ENCODE results near the gene RPL15.
A peak's percentile ranks its signal among the peaks of the same experiment; 100 is the strongest.

The RPL15 gene

DNA sequence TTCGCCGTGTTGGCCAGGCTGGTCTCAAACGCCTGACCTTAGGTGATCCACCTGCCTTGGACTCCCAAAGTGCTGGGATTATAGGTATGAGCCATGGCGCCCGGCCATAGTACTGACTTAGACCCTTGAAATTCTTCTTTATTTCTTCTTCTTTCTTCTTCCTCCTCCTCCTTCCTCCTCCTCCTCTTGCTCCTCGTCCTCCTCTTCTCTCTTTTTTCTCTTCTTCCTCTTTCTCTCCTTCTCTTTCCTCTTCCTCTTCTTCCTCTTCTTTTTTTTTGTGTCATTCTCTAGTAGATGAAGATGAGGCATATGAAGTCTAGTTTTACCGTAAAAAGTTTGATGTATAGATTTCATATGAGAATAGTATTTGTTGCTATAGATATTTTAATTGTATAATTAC is 9.3 kb downstream of the RPL15 start:
- Histone ChIP-seq H3K4me2 (ENCODE audit: low read length) (no peak overlapping the region), H2BK120ac (ENCODE audit: low read depth, low read length) (no peak overlapping the region)
- WGBS (ENCODE audit: extremely low coverage, insufficient coverage, low lambda C conversion rate), result no CpG with 5 or more reads among the region's 7 CpGs

DNA sequence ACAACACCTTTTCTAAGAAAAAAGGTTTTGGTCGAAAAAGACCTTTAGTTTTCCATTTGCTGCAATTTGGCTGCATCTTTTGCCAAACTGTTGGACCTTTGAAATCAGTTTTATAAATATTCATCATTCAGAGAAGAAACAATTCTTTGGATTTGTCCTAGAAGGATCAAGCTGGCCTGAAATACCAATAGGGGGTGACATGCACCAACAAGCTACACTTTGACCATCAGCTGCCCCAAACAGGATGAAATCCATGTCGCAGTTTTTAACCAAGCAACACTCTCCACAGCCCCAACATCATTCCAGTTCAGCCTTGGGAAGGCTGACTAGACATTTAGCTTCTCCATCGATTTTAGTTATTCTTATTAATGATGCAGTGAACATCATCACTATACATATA is 9.8 kb downstream of the RPL15 start:
- H4K8ac ChIP-seq (ENCODE audit: low read depth, low read length), result no peak overlapping the region
- no peak overlapping the region for H3K4ac ChIP-seq (ENCODE audit: low read depth, low read length)
- no CpG with 5 or more reads among the region's 3 CpGs for WGBS (ENCODE audit: extremely low coverage, insufficient coverage, low lambda C conversion rate)
- H4K5ac ChIP-seq (ENCODE audit: low read length), result no peak overlapping the region
- no peak overlapping the region for H3K9ac ChIP-seq (ENCODE audit: low read length)
- no peak overlapping the region for H2AK5ac ChIP-seq (ENCODE audit: low read length)
- no peak overlapping the region for H3K56ac ChIP-seq (ENCODE audit: low read length)
- H2BK15ac ChIP-seq (replicated peaks; ENCODE audit: low read depth), result no peak overlapping the region
- no peaks in the 10 kb centered on the region for H3K4me1 ChIP-seq (ENCODE audit: control insufficient read depth, low read depth, low read length)
- H3K27ac ChIP-seq (ENCODE audit: low read depth, low read length), result no peak overlapping the region
- H3K36me3 ChIP-seq (ENCODE audit: control insufficient read depth, insufficient read depth, low read length), result no peaks in the 10 kb centered on the region
- no peaks in the 10 kb centered on the region for H3K27me3 ChIP-seq (ENCODE audit: insufficient read depth, low read length, poor library complexity)
- DNase-seq, result peak; percentile 36
- H3K4me2 ChIP-seq (ENCODE audit: low read length), result no peak overlapping the region
- no peak overlapping the region for H3K23ac ChIP-seq (ENCODE audit: low read length)
- H2BK120ac ChIP-seq (ENCODE audit: low read depth, low read length), result no peak overlapping the region
- H3K79me2 ChIP-seq (ENCODE audit: control insufficient read depth, insufficient read depth, low read length), result no peaks in the 10 kb centered on the region
- H3K4me3 ChIP-seq (ENCODE audit: low read length), result no peak overlapping the region
- H2BK5ac ChIP-seq (ENCODE audit: low read length), result no peak overlapping the region
- H3K18ac ChIP-seq (ENCODE audit: low read length), result no peak overlapping the region
- no peaks in the 10 kb centered on the region for H3K79me1 ChIP-seq (ENCODE audit: low read length)

More for the DNA sequence above, 9.3 kb downstream of the RPL15 start:
- Histone ChIP-seq H2AK5ac (ENCODE audit: low read length) (no peak overlapping the region), H3K27me3 (ENCODE audit: insufficient read depth, low read length, poor library complexity) (no peaks in the 10 kb centered on the region), H4K5ac (ENCODE audit: low read length) (no peak overlapping the region), H3K9ac (ENCODE audit: low read length) (no peak overlapping the region), H2BK5ac (ENCODE audit: low read length) (no peak overlapping the region), H3K18ac (ENCODE audit: low read length) (no peak overlapping the region), H4K8ac (ENCODE audit: low read depth, low read length) (no peak overlapping the region), H3K56ac (ENCODE audit: low read length) (no peak overlapping the region), H3K23ac (ENCODE audit: low read length) (no peak overlapping the region), H3K4me1 (ENCODE audit: control insufficient read depth, low read depth, low read length) (no peaks in the 10 kb centered on the region), H3K36me3 (ENCODE audit: control insufficient read depth, insufficient read depth, low read length) (no peaks in the 10 kb centered on the region), H3K79me2 (ENCODE audit: control insufficient read depth, insufficient read depth, low read length) (no peaks in the 10 kb centered on the region), H3K4me3 (ENCODE audit: low read length) (no peak overlapping the region), H2BK15ac (replicated peaks; ENCODE audit: low read depth) (no peak overlapping the region), H3K79me1 (ENCODE audit: low read length) (no peaks in the 10 kb centered on the region), H3K4ac (ENCODE audit: low read depth, low read length) (no peak overlapping the region), H3K27ac (ENCODE audit: low read depth, low read length) (no peak overlapping the region)
- no peak for DNase-seq

DNA sequence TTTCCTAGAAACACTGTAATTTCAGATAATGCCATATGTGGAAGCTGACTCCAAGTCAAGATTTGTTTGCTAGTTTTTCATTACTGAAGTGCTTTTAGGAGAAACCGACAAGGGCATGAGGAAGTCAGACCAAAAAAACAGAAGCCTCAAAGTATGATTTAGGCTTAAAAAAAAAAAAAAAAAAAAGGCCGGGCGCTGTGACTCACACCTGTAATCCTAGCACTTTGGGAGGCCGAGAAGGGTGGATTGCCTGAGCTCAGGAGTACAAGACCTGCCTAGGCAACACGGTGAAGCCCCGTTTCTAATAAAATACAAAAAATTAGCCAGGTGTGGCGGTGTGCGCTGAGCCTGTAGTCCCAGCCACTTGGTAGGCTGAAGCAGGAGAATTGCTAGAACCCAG is 11.6 kb downstream of the RPL15 start:
- no peak overlapping the region for H4K5ac ChIP-seq (ENCODE audit: low read length)
- DNase-seq, result no peak
- H3K4me3 ChIP-seq (ENCODE audit: low read length), result no peak overlapping the region
- no peak overlapping the region for H3K27ac ChIP-seq (ENCODE audit: low read depth, low read length)
- H3K23ac ChIP-seq (ENCODE audit: low read length), result no peak overlapping the region
- H3K18ac ChIP-seq (ENCODE audit: low read length), result no peak overlapping the region
- WGBS (ENCODE audit: extremely low coverage, insufficient coverage, low lambda C conversion rate), result no CpG with 5 or more reads among the region's 8 CpGs
- no peak overlapping the region for H3K4ac ChIP-seq (ENCODE audit: low read depth, low read length)
- H2BK15ac ChIP-seq (replicated peaks; ENCODE audit: low read depth), result no peak overlapping the region
- H3K27me3 ChIP-seq (ENCODE audit: insufficient read depth, low read length, poor library complexity), result no peaks in the 10 kb centered on the region
- no peak overlapping the region for H3K9ac ChIP-seq (ENCODE audit: low read length)
- H3K36me3 ChIP-seq (ENCODE audit: control insufficient read depth, insufficient read depth, low read length), result no peaks in the 10 kb centered on the region
- H3K56ac ChIP-seq (ENCODE audit: low read length), result no peak overlapping the region
- no peaks in the 10 kb centered on the region for H3K4me1 ChIP-seq (ENCODE audit: control insufficient read depth, low read depth, low read length)
- H4K8ac ChIP-seq (ENCODE audit: low read depth, low read length), result no peak overlapping the region
- H3K79me2 ChIP-seq (ENCODE audit: control insufficient read depth, insufficient read depth, low read length), result no peaks in the 10 kb centered on the region
- no peak overlapping the region for H2BK120ac ChIP-seq (ENCODE audit: low read depth, low read length)
- H2AK5ac ChIP-seq (ENCODE audit: low read length), result no peak overlapping the region
- H3K79me1 ChIP-seq (ENCODE audit: low read length), result no peaks in the 10 kb centered on the region
- no peak overlapping the region for H3K4me2 ChIP-seq (ENCODE audit: low read length)
- no peak overlapping the region for H2BK5ac ChIP-seq (ENCODE audit: low read length)

DNA sequence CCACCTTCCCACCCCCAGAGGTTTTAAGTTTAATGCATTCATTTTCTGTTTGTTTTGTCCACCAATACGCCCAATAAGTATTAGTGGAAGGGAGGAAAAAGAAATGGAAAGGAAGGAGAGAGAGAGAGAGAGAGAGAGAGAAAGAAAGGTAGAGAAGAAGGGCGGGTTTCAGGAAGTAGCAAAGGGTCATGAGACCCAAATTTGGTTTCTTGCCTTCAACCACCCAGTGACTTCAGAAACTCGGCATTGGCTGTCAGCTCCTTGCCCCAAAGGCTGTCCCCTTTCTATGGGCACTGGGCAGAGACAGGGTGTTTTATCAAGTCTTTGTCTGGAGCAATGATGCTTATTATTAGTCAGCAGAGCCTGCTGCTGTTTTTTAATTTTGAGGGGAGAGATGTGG is 14.7 kb downstream of the RPL15 start:
- no peak overlapping the region for H2AK5ac ChIP-seq (ENCODE audit: low read length)
- H3K9ac ChIP-seq (ENCODE audit: low read length), result no peak overlapping the region
- H3K79me2 ChIP-seq (ENCODE audit: control insufficient read depth, insufficient read depth, low read length), result no peaks in the 10 kb centered on the region
- H3K4me1 ChIP-seq (ENCODE audit: control insufficient read depth, low read depth, low read length), result no peaks in the 10 kb centered on the region
- H4K5ac ChIP-seq (ENCODE audit: low read length), result no peak overlapping the region
- H2BK120ac ChIP-seq (ENCODE audit: low read depth, low read length), result no peak overlapping the region
- no peak for DNase-seq
- no peaks in the 10 kb centered on the region for H3K79me1 ChIP-seq (ENCODE audit: low read length)
- no peak overlapping the region for H3K27ac ChIP-seq (ENCODE audit: low read depth, low read length)
- no peak overlapping the region for H2BK5ac ChIP-seq (ENCODE audit: low read length)
- H3K56ac ChIP-seq (ENCODE audit: low read length), result no peak overlapping the region
- H3K27me3 ChIP-seq (ENCODE audit: insufficient read depth, low read length, poor library complexity), result no peaks in the 10 kb centered on the region
- no peak overlapping the region for H3K4me3 ChIP-seq (ENCODE audit: low read length)
- no peak overlapping the region for H3K4me2 ChIP-seq (ENCODE audit: low read length)
- H2BK15ac ChIP-seq (replicated peaks; ENCODE audit: low read depth), result no peak overlapping the region
- H3K4ac ChIP-seq (ENCODE audit: low read depth, low read length), result no peak overlapping the region
- no peak overlapping the region for H4K8ac ChIP-seq (ENCODE audit: low read depth, low read length)
- WGBS (ENCODE audit: extremely low coverage, insufficient coverage, low lambda C conversion rate), result no CpG with 5 or more reads among the region's 3 CpGs
- H3K18ac ChIP-seq (ENCODE audit: low read length), result no peak overlapping the region
- no peaks in the 10 kb centered on the region for H3K36me3 ChIP-seq (ENCODE audit: control insufficient read depth, insufficient read depth, low read length)
- H3K23ac ChIP-seq (ENCODE audit: low read length), result no peak overlapping the region

DNA sequence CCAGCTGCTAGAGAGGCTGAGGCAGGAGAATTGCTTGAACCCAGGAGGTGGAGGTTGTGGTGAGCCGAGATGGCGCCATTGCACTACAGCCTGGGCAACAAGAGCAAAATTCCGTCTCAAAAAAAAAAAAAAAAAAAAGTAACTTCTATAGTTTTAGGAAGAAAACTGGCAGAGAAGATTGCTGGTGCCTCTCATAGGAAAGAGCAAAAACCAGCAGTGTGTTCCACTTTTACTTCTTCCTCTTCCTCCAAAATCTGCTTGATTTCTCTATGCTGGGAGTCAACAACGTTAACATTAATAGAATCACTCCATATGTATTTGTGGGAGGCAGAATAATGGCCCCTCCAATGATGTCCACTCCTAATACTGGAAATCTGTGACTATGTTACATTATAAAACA is 15.6 kb downstream of the RPL15 start:
- H3K4me2 ChIP-seq (ENCODE audit: low read length), result no peak overlapping the region
- no peak overlapping the region for H3K9ac ChIP-seq (ENCODE audit: low read length)
- no peak overlapping the region for H3K18ac ChIP-seq (ENCODE audit: low read length)
- H3K23ac ChIP-seq (ENCODE audit: low read length), result no peak overlapping the region
- no peak overlapping the region for H4K5ac ChIP-seq (ENCODE audit: low read length)
- H2BK5ac ChIP-seq (ENCODE audit: low read length), result no peak overlapping the region
- H3K79me2 ChIP-seq (ENCODE audit: control insufficient read depth, insufficient read depth, low read length), result no peaks in the 10 kb centered on the region
- H3K79me1 ChIP-seq (ENCODE audit: low read length), result no peaks in the 10 kb centered on the region
- H4K8ac ChIP-seq (ENCODE audit: low read depth, low read length), result no peak overlapping the region
- no peak overlapping the region for H3K4me3 ChIP-seq (ENCODE audit: low read length)
- no peaks in the 10 kb centered on the region for H3K4me1 ChIP-seq (ENCODE audit: control insufficient read depth, low read depth, low read length)
- DNase-seq, result no peak
- H3K27ac ChIP-seq (ENCODE audit: low read depth, low read length), result no peak overlapping the region
- no CpG with 5 or more reads among the region's 4 CpGs for WGBS (ENCODE audit: extremely low coverage, insufficient coverage, low lambda C conversion rate)
- H3K27me3 ChIP-seq (ENCODE audit: insufficient read depth, low read length, poor library complexity), result no peaks in the 10 kb centered on the region
- no peak overlapping the region for H3K56ac ChIP-seq (ENCODE audit: low read length)
- H2BK15ac ChIP-seq (replicated peaks; ENCODE audit: low read depth), result no peak overlapping the region
- H2BK120ac ChIP-seq (ENCODE audit: low read depth, low read length), result no peak overlapping the region
- no peak overlapping the region for H2AK5ac ChIP-seq (ENCODE audit: low read length)
- no peak overlapping the region for H3K4ac ChIP-seq (ENCODE audit: low read depth, low read length)
- H3K36me3 ChIP-seq (ENCODE audit: control insufficient read depth, insufficient read depth, low read length), result no peaks in the 10 kb centered on the region

DNA sequence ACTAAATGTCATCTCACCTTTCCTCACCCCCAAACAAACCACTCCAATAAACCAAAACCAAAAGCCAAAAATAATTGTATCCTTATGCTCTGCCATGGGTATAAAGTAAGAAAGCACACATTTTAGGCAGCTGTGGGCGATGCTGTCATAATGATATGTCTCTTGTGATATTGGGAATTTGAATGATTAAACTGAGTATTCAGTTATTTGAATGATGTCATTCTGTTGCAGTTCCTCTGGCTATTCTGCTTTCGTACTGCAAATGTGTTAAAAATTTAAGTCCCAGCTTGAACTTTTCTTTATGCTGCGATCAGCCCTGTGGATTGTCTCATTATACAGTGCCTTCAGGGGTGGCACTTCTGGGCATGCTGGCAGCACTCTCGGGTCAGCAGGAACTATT is 17.3 kb downstream of the RPL15 start:
- H2BK15ac ChIP-seq (replicated peaks; ENCODE audit: low read depth), result no peak overlapping the region
- no peak overlapping the region for H3K4ac ChIP-seq (ENCODE audit: low read depth, low read length)
- H3K56ac ChIP-seq (ENCODE audit: low read length), result no peak overlapping the region
- no peaks in the 10 kb centered on the region for H3K79me1 ChIP-seq (ENCODE audit: low read length)
- H3K9ac ChIP-seq (ENCODE audit: low read length), result no peak overlapping the region
- DNase-seq, result no peak
- H3K4me3 ChIP-seq (ENCODE audit: low read length), result no peak overlapping the region
- no peak overlapping the region for H2BK120ac ChIP-seq (ENCODE audit: low read depth, low read length)
- no peak overlapping the region for H4K8ac ChIP-seq (ENCODE audit: low read depth, low read length)
- H3K23ac ChIP-seq (ENCODE audit: low read length), result no peak overlapping the region
- no peak overlapping the region for H3K4me2 ChIP-seq (ENCODE audit: low read length)
- H3K27me3 ChIP-seq (ENCODE audit: insufficient read depth, low read length, poor library complexity), result no peaks in the 10 kb centered on the region
- H2AK5ac ChIP-seq (ENCODE audit: low read length), result no peak overlapping the region
- no peak overlapping the region for H4K5ac ChIP-seq (ENCODE audit: low read length)
- H3K36me3 ChIP-seq (ENCODE audit: control insufficient read depth, insufficient read depth, low read length), result no peaks in the 10 kb centered on the region
- H3K27ac ChIP-seq (ENCODE audit: low read depth, low read length), result no peak overlapping the region
- no CpG with 5 or more reads among the region's 4 CpGs for WGBS (ENCODE audit: extremely low coverage, insufficient coverage, low lambda C conversion rate)
- H2BK5ac ChIP-seq (ENCODE audit: low read length), result no peak overlapping the region
- H3K79me2 ChIP-seq (ENCODE audit: control insufficient read depth, insufficient read depth, low read length), result no peaks in the 10 kb centered on the region
- peaks cover 2% of the 10 kb centered on the region for H3K4me1 ChIP-seq (ENCODE audit: control insufficient read depth, low read depth, low read length)
- peak overlapping the region; percentile 18 for H3K18ac ChIP-seq (ENCODE audit: low read length)

All from mesendoderm (in vitro differentiated cells).